AG04449 (cell line): Measurements from ENCODE around the gene MAML1.

Experiments used
- CTCF ChIA-PET: fragments of 350-600 bp; formaldehyde crosslinking; extraction: SDS; loops from one replicate; lab custom pipeline; 2021; ENCODE audit warnings: antibody characterized with exemption; lab: Yijun Ruan, JAX
- POLR2A ChIA-PET: fragments of 400-600, 350-600 bp; formaldehyde crosslinking; extraction: SDS; loops from one replicate; lab custom pipeline; 2020; ENCODE audit warnings: antibody characterized with exemption, inconsistent platforms; lab: Yijun Ruan, JAX
- DNase-seq: peaks from one replicate; pipeline ENCODE4 v3.0.0-alpha.2; 2010; ENCODE audit warnings: low read depth, low spot score
- H3K4me3 ChIP-seq: 2 replicates; pipeline ENCODE4 v1.5.1; 2011; ENCODE audit warnings: low read depth, mild to moderate bottlenecking, control low read depth, low read length
- TF ChIP-seq, protein P1 (sequence below): IDR thresholded peaks from one replicate; pipeline ENCODE4 v1.5.1; 2011; ENCODE audit warnings: mild to moderate bottlenecking, moderate library complexity, low read length, control low read depth, inconsistent platforms; ENCODE audit not compliant: insufficient read depth; ENCODE audit errors: missing control alignments

Gene MAML1

DNA sequence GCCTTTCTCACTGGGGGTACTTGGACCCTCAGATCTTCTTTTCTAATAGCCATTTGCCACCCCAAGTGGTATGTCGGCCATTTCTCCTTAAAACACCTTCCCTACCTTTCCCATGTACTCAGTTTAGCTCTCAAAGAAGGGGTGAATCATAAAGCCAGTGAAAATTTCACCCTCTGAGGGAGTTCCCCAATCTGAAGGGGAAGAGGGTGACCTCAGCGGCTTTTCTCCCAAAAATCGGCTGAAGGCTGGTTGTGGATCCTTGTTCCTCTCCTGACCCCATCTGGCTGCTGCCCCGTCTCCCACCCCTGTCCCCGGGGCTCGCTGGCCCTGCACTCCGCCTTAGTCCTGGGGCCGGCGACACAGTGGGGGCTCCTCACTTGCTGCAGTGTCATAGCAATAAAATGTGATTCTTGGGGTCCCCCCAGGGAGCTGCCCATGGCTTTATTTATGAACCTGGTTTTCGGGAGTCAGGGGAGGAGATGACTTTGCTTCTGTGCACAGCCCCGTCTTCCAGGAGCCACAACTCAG, 43.9 kb downstream of the MAML1 start:
- TF ChIP-seq, protein P1, sequence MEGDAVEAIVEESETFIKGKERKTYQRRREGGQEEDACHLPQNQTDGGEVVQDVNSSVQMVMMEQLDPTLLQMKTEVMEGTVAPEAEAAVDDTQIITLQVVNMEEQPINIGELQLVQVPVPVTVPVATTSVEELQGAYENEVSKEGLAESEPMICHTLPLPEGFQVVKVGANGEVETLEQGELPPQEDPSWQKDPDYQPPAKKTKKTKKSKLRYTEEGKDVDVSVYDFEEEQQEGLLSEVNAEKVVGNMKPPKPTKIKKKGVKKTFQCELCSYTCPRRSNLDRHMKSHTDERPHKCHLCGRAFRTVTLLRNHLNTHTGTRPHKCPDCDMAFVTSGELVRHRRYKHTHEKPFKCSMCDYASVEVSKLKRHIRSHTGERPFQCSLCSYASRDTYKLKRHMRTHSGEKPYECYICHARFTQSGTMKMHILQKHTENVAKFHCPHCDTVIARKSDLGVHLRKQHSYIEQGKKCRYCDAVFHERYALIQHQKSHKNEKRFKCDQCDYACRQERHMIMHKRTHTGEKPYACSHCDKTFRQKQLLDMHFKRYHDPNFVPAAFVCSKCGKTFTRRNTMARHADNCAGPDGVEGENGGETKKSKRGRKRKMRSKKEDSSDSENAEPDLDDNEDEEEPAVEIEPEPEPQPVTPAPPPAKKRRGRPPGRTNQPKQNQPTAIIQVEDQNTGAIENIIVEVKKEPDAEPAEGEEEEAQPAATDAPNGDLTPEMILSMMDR: no peak
- no peak overlapping the region for H3K4me3 ChIP-seq
- ChIA-PET CTCF (interaction anchor here (0.8 to 4.4 kb wide), 5 partner anchors 9 to 15 kb away, joined by 3 to 29 read pairs (median 4); no protein-coding TSS in a partner anchor), POLR2A (no interaction called here)
- DNase-seq: no peak

DNA sequence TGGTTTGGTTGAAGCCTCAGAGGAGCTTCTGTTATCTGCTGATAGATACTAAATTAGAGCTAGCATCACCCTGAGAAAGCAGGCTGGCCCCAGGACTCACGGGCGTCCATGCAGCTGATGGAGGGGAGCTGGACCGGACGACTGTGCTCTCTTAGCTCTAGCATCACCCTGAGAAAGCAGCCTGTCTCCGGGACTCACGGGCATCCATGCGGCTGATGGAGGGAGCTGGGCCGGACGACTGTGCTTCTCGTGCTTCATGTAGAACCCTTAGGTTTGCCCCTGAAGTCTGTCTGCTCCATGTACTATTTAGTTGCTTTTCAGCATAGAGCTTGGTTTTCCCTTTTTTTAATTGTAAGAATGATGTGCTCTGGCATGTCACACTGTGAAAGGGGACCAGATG, 44.8 kb downstream of the MAML1 start:
- TF ChIP-seq, protein P1: no peak
- no peak for DNase-seq
- CTCF ChIA-PET: interaction anchor here (0.8 to 4.4 kb wide), 5 partner anchors 10 to 19 kb away, joined by 3 to 29 read pairs (median 5); no protein-coding TSS in a partner anchor
- POLR2A ChIA-PET: interaction anchor here (0.9 kb wide), 1 partner anchor 15 kb away, joined by 3 read pairs; no protein-coding TSS in a partner anchor
- no peak overlapping the region for H3K4me3 ChIP-seq

DNA sequence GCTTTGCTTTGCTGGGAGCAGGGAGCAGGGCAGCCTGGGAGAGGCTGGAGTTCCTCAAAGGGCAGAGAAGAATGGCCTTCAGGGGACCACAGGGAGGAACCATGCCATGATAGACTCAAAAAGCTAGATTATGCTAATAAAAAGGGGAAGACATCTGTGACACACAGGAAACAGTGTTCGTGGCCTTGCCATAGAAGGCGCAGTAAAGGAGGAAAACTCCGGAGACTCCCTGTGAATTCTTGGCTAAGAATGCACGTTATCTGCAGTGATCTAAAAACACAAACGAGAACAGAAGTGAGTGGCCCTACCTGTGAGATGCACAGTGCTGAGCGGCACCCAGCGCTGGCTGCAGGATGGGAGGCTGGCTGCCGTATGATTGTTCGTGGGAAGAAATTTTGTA, 45.3 kb downstream of the MAML1 start:
- TF ChIP-seq, protein P1: no peak
- H3K4me3 ChIP-seq: no peak overlapping the region
- ChIA-PET POLR2A (no interaction called here), CTCF (interaction anchor here (0.8 to 4.4 kb wide), 4 partner anchors 10 to 19 kb away, joined by 3 to 29 read pairs (median 6); no protein-coding TSS in a partner anchor)
- DNase-seq: no peak

GRCh38 chr5:179778591-179778990, 46.0 kb downstream of the MAML1 start:
- no peak overlapping the region for H3K4me3 ChIP-seq
- ChIA-PET CTCF (no interaction called here), POLR2A (no interaction called here)
- TF ChIP-seq, protein P1: no peak
- DNase-seq: no peak

GRCh38 chr5:179779826-179780225, 47.2 kb downstream of the MAML1 start:
- no peak overlapping the region for H3K4me3 ChIP-seq
- DNase-seq: no peak
- TF ChIP-seq, protein P1: no peak
- CTCF ChIA-PET: interaction anchor here (0.9 to 2.9 kb wide), 3 partner anchors 13 to 17 kb away, joined by 3 to 12 read pairs (median 4); partner anchors contain the start of gene LTC4S
- POLR2A ChIA-PET: no interaction called here

DNA sequence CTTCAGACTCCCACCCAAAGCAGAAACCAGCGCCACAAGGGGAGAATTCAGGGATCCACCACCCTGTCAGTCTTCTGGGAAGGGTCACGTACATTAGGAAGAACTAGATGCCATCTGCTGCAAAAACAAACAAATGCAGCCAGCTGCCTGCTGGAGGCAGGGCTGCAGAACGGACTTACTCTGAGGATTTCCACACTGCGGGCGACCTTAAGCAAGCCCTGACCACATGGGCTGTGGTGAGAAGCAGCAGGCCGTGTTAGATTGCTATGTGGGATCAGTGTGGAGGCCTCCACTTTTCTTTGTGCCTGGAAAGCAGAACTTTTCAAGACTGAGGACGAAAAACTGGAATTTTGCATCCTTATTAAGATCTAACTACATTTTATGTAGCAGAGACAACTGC, 47.7 kb downstream of the MAML1 start:
- ChIA-PET POLR2A (no interaction called here), CTCF (interaction anchor here (0.9 to 2.9 kb wide), 3 partner anchors 10 to 17 kb away, joined by 4 to 12 read pairs (median 4); partner anchors contain the start of gene LTC4S)
- H3K4me3 ChIP-seq: no peak overlapping the region
- TF ChIP-seq, protein P1: no peak
- DNase-seq: no peak
